Upper lobe of left lung (tissue), 6 donors: ENCODE measurements around the gene STK39. TPM values are rescaled to one million over a fixed set of nuclear protein-coding genes. Genes with fewer than 3 reads are reported as not detected.

Experiments used
- ATAC-seq, 2 donors: fragments of 200-7000 bp; cut with Tn5 transposase; one replicate each; pipeline ENCODE4 v1.9.1; 2022; ENCODE audit warnings: mild to moderate bottlenecking in 2 of 2, moderate library complexity in 2 of 2; ENCODE audit not compliant: low FRiP score in 2 of 2
- DNase-seq, 2 donors: peaks; one replicate each; pipeline ENCODE4 v3.0.0-alpha.2; 2019 to 2020
- H3K27ac ChIP-seq, 4 donors: fragments of 200-600 bp; sonication (generic); one replicate each; pipeline ENCODE4 v1.5.1; 2016 to 2019
- H3K27me3 ChIP-seq, 4 donors: fragments of 200-600 bp; sonication (generic); one replicate each; pipeline ENCODE4 v1.5.1; 2017 to 2019
- H3K36me3 ChIP-seq, 4 donors: fragments of 200-600 bp; sonication (generic); one replicate each; pipeline ENCODE4 v1.5.1; 2016 to 2019
- H3K4me1 ChIP-seq, 4 donors: fragments of 200-600 bp; sonication (generic); one replicate each; pipeline ENCODE4 v1.5.1; 2018 to 2019
- H3K4me3 ChIP-seq, 4 donors: fragments of 200-600 bp; sonication (generic); one replicate each; pipeline ENCODE4 v1.5.1; 2017 to 2019; ENCODE audit warnings: mild to moderate bottlenecking in 2 of 4, moderate library complexity in 1 of 4
- H3K9me3 ChIP-seq, 4 donors: fragments of 200-600 bp; sonication (generic); one replicate each; pipeline ENCODE4 v1.5.1; 2018 to 2019
- EP300 ChIP-seq, 4 donors: sonication (generic); formaldehyde crosslinking; IDR thresholded peaks; one replicate each; pipeline ENCODE4 v1.5.1; 2017; ENCODE audit warnings: antibody characterized with exemption in 4 of 4, control low read depth in 2 of 4
- POLR2A ChIP-seq, 4 donors: fragments of 450-650 bp; IDR thresholded peaks; one replicate each; pipeline ENCODE4 v1.5.1; 2016 to 2017; ENCODE audit warnings: antibody characterized with exemption in 4 of 4, mild to moderate bottlenecking in 2 of 4
- POLR2AphosphoS5 ChIP-seq, 2 donors: sonication (generic); formaldehyde crosslinking; IDR thresholded peaks; one replicate each; pipeline ENCODE4 v1.5.1; 2017; ENCODE audit warnings: antibody characterized with exemption in 2 of 2
- WGBS, 2 donors: methylation state at CpG; one replicate each; pipeline ENCODE4 v1.1.5; 2017 to 2018; 5-methylcytosine and 5-hydroxymethylcytosine counted together
- total RNA-seq, 6 donors: library from RNA; depleted of rRNA in 4 of 6; stranded (reverse); fragments of >200 nt in 4 of 6; gene quantifications; one replicate each; pipeline versions ENCODE4 v1.1.0 to v1.2.1, GENCODE V29; 2016 to 2021
- TF ChIP-seq, protein P1 (sequence below), 6 experiments: fragments of 450-650 bp in 4 of 6; fragments of 200-600 bp in 2 of 6; sonication (generic) in 2 of 6; IDR thresholded peaks; one replicate each; pipeline ENCODE4 v1.5.1; 2016 to 2019; ENCODE audit warnings: antibody characterized with exemption in 6 of 6
- donor health status: DM: no; HTN: no; CAD: no; lungs with moderate emphysema.
- donor health status: DM: no; HTN: yes; CAD: no; lungs with severe emphysema.

The STK39 gene
- total RNA-seq, 6 donors from 2014 or later: 7.9 to 18.8 (median 12.1) TPM

DNA sequence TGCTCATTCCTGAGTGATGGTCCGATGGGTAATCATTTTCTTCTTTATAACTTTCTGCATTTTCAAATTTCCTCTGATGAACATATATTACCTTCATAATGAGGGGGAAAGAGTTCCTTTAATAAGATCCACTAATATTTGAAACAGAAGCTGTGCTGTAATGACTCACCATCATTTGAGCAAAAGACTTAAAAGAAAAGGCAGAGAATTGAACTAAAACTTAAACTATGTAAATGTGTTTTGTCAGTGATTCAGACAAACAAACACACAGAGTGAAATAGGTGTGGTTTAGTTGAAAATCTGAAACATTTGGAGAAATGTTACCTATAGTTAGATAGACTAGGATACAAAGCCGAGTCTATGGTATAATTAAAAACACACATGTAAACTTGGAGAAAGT is 209.6 kb downstream of the STK39 start:
- H3K9me3 ChIP-seq: no peaks in the 10 kb centered on the region
- 94 to 95% methylated on average over 2 of the region's 2 CpGs for WGBS, 2 donors
- no peak for ATAC-seq
- TF ChIP-seq POLR2A (IDR thresholded peaks at IDR 0.05) (no peak), EP300 (IDR thresholded peaks at IDR 0.05) (no peak), POLR2AphosphoS5 (IDR thresholded peaks at IDR 0.05) (no peak)
- TF ChIP-seq, protein P1, sequence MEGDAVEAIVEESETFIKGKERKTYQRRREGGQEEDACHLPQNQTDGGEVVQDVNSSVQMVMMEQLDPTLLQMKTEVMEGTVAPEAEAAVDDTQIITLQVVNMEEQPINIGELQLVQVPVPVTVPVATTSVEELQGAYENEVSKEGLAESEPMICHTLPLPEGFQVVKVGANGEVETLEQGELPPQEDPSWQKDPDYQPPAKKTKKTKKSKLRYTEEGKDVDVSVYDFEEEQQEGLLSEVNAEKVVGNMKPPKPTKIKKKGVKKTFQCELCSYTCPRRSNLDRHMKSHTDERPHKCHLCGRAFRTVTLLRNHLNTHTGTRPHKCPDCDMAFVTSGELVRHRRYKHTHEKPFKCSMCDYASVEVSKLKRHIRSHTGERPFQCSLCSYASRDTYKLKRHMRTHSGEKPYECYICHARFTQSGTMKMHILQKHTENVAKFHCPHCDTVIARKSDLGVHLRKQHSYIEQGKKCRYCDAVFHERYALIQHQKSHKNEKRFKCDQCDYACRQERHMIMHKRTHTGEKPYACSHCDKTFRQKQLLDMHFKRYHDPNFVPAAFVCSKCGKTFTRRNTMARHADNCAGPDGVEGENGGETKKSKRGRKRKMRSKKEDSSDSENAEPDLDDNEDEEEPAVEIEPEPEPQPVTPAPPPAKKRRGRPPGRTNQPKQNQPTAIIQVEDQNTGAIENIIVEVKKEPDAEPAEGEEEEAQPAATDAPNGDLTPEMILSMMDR (IDR thresholded peaks at IDR 0.05): no peak
- no peak for DNase-seq
- H3K4me1 ChIP-seq: no peaks in the 10 kb centered on the region
- H3K27me3 ChIP-seq: no peaks in the 10 kb centered on the region
- no peak overlapping the region for H3K4me3 ChIP-seq
- H3K27ac ChIP-seq: no peak overlapping the region
- no peaks in the 10 kb centered on the region for H3K36me3 ChIP-seq

DNA sequence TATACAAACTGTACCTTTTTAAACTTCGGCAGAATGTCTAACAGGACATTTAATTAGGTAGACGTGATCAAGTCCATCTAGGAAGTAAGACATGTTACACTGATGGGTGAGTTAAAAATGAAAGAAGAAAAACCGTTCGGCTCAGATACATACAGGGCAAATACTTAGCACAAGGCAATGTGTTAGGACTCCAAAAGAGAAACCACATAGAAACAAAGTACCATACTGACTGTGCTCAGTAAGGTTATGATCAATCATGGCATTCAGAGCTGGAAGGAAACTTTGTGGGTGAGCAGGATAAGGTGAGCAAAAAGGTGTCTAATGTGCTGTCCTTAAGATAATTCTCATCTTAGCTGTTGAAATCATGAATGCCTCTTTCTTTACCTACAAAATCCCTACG is 211.9 kb downstream of the STK39 start:
- DNase-seq (no peak), ATAC-seq (no peak)
- no peak overlapping the region for H3K4me3 ChIP-seq
- H3K4me1 ChIP-seq: no peaks in the 10 kb centered on the region
- TF ChIP-seq POLR2A (IDR thresholded peaks at IDR 0.05) (no peak), POLR2AphosphoS5 (IDR thresholded peaks at IDR 0.05) (no peak), EP300 (IDR thresholded peaks at IDR 0.05) (no peak)
- TF ChIP-seq, protein P1 (IDR thresholded peaks at IDR 0.05): no peak
- H3K27me3 ChIP-seq: no peaks in the 10 kb centered on the region
- H3K36me3 ChIP-seq: no peaks in the 10 kb centered on the region
- no peaks in the 10 kb centered on the region for H3K9me3 ChIP-seq
- no peak overlapping the region for H3K27ac ChIP-seq
- 92% methylated on average over 5 of the region's 5 CpGs for WGBS, 2 donors

DNA sequence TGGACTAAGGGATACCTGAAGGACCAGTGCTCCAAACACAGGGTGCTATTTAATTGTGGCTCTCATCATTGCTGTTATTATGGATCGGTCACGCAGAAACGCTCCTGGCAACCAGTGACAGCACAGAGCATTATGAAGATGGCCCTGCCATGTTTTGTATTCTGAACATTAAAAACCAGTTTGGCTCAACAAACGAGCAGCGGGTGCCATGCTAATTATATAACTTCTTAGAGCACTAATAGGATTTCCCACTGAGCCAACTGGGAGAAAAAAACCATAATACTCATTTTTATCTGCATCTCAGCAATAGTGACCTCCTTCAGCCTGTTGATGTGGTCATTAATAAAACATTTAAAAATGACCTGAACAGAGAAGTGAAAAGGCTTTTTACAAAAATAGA is 212.8 kb downstream of the STK39 start:
- H3K4me3 ChIP-seq: no peak overlapping the region
- no peak for ATAC-seq
- H3K36me3 ChIP-seq: no peaks in the 10 kb centered on the region
- no peaks in the 10 kb centered on the region for H3K27me3 ChIP-seq
- DNase-seq: no peak
- no peaks in the 10 kb centered on the region for H3K9me3 ChIP-seq
- no peaks in the 10 kb centered on the region for H3K4me1 ChIP-seq
- TF ChIP-seq, protein P1 (IDR thresholded peaks at IDR 0.05): no peak
- no peak for TF ChIP-seq POLR2AphosphoS5 (IDR thresholded peaks at IDR 0.05)
- TF ChIP-seq POLR2A (IDR thresholded peaks at IDR 0.05): no peak
- no peak for TF ChIP-seq EP300 (IDR thresholded peaks at IDR 0.05)
- 93 to 99% methylated on average over 5 of the region's 5 CpGs for WGBS, 2 donors
- no peak overlapping the region for H3K27ac ChIP-seq

DNA sequence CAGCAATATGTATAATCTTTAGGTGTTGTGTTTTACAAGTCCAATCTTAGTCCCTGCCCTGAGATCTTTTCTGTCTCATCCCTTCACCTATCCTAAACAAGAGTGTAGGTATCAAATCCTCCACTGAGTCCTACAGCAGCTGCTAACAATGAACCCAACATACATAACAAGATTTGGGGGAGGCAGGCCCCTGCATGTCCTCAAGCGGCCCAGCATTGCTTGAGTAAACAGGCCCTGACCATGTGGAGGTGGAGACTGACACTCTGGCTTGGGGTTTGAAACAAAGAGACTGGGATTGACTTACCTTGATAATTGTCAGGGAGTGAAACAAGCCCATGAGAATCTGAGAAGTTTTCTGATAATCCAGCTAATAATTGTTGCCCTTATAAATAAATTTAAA is 213.4 kb downstream of the STK39 start:
- DNase-seq: no peak
- Histone ChIP-seq H3K9me3 (no peaks in the 10 kb centered on the region), H3K4me1 (no peaks in the 10 kb centered on the region), H3K4me3 (no peak overlapping the region), H3K36me3 (no peaks in the 10 kb centered on the region), H3K27me3 (no peaks in the 10 kb centered on the region), H3K27ac (no peak overlapping the region)
- 96 to 100% methylated on average over 1 of the region's 1 CpG for WGBS, 2 donors
- TF ChIP-seq POLR2A (IDR thresholded peaks at IDR 0.05): no peak
- TF ChIP-seq EP300 (IDR thresholded peaks at IDR 0.05): no peak
- TF ChIP-seq, protein P1 (IDR thresholded peaks at IDR 0.05): no peak
- TF ChIP-seq POLR2AphosphoS5 (IDR thresholded peaks at IDR 0.05): no peak
- no peak for ATAC-seq

DNA sequence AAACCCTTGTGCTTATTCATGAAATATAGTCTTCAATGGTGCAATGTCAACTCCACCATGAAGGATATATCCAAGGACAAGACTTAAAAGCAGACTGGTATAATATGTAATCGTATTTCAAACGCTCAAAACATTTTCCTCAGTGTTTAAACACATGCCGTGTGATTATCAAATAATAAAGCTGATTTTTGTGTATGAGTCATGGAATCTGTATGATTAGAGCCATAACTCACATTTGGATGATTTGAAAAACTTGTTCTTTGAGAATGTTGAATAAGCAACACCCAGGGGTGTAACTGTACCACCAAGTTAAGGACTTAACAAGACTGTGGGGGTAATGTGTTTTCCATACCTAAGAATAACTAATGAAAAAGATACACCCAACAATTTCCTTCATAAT is 215.3 kb downstream of the STK39 start:
- no peak overlapping the region for H3K4me3 ChIP-seq
- H3K27me3 ChIP-seq: no peaks in the 10 kb centered on the region
- H3K4me1 ChIP-seq: no peaks in the 10 kb centered on the region
- no peak overlapping the region for H3K27ac ChIP-seq
- DNase-seq (no peak), ATAC-seq (no peak)
- no peaks in the 10 kb centered on the region for H3K36me3 ChIP-seq
- WGBS, 2 donors: 98 to 99% methylated on average over 3 of the region's 3 CpGs
- TF ChIP-seq, protein P1 (IDR thresholded peaks at IDR 0.05): no peak
- TF ChIP-seq POLR2AphosphoS5 (IDR thresholded peaks at IDR 0.05): no peak
- TF ChIP-seq EP300 (IDR thresholded peaks at IDR 0.05): no peak
- TF ChIP-seq POLR2A (IDR thresholded peaks at IDR 0.05): no peak
- no peaks in the 10 kb centered on the region for H3K9me3 ChIP-seq
